C4-2B (cell line): ENCODE measurements around the gene KIAA0232.

Experiments used
- CTCF ChIP-seq: fragments of 450-650 bp; conservative IDR thresholded peaks from 2 replicates; pipeline ENCODE4 v1.5.1; 2017; ENCODE audit warnings: mild to moderate bottlenecking
- ZFX ChIP-seq: fragments of 450-650 bp; IDR thresholded peaks from 2 replicates; pipeline ENCODE4 v1.6.1; 2017

GRCh38 chr4:6848717-6849305 lies 66.3 kb downstream of the KIAA0232 start:
- TF ChIP-seq CTCF: no peak
- TF ChIP-seq ZFX: no peak
